Tibial nerve (tissue), 4 donors: ENCODE data around the gene PRR9. TPM values are rescaled to one million over a fixed set of nuclear protein-coding genes. Genes with fewer than 3 reads are reported as not detected.

Experiments used
- DNase-seq, 2 donors: peaks; one replicate each; pipeline ENCODE4 v3.0.0-alpha.2; 2019; ENCODE audit warnings: low spot score in 2 of 2
- H3K27ac ChIP-seq, 4 donors: fragments of 200-600 bp; sonication (generic) in 3 of 4; one replicate each; pipeline ENCODE4 v1.5.1; 2017 to 2019; ENCODE audit warnings: mild to moderate bottlenecking in 1 of 4
- H3K27me3 ChIP-seq, 2 donors: fragments of 200-600 bp; sonication (generic) in 1 of 2; one replicate each; pipeline versions ENCODE4 v1.5.1 to v1.6.0; 2017 to 2019
- H3K36me3 ChIP-seq, 3 donors: fragments of 200-600 bp; sonication (generic); one replicate each; pipeline ENCODE4 v1.5.1; 2018 to 2019
- H3K4me1 ChIP-seq, 4 donors: fragments of 200-600 bp; sonication (generic) in 3 of 4; one replicate each; pipeline ENCODE4 v1.5.1; 2017 to 2019
- H3K4me3 ChIP-seq, 4 donors: fragments of 200-600 bp; sonication (generic) in 3 of 4; one replicate each; pipeline ENCODE4 v1.5.1; 2017 to 2019; ENCODE audit warnings: mild to moderate bottlenecking in 1 of 4, moderate library complexity in 1 of 4
- H3K9me3 ChIP-seq, 4 donors: fragments of 200-600 bp; sonication (generic) in 3 of 4; one replicate each; pipeline ENCODE4 v1.5.1; 2017 to 2019
- CTCF ChIP-seq, 5 experiments: fragments of 200-600 bp in 3 of 5; fragments of 450-650 bp in 2 of 5; sonication (generic) in 3 of 5; IDR thresholded peaks; one replicate each; pipeline ENCODE4 v1.5.1; 2016 to 2019; ENCODE audit warnings: antibody characterized with exemption in 5 of 5, mild to moderate bottlenecking in 3 of 5, moderate library complexity in 2 of 5
- EP300 ChIP-seq, 2 donors: sonication (generic); formaldehyde crosslinking; IDR thresholded peaks; one replicate each; pipeline ENCODE4 v1.6.1; 2017; ENCODE audit warnings: antibody characterized with exemption in 2 of 2, mild to moderate bottlenecking in 1 of 2
- POLR2A ChIP-seq, 2 donors: fragments of 450-650 bp; IDR thresholded peaks; one replicate each; pipeline ENCODE4 v1.6.1; 2017; ENCODE audit warnings: antibody characterized with exemption in 2 of 2, mild to moderate bottlenecking in 2 of 2, moderate library complexity in 2 of 2
- WGBS, 2 donors: methylation state at CpG; one replicate each; pipeline ENCODE4 v1.1.5; 2018; 5-methylcytosine and 5-hydroxymethylcytosine counted together
- total RNA-seq, 4 donors: library from RNA; depleted of rRNA; stranded (reverse); fragments of >200 nt; gene quantifications; one replicate each; pipeline ENCODE4 v1.1.0, GENCODE V29; 2016

PRR9 gene
- total RNA-seq, 4 donors from 2014 or later, result not detected

GRCh38 chr1:153190373-153190772 lies 27.0 kb upstream of the PRR9 start:
- TF ChIP-seq EP300 (IDR thresholded peaks at IDR 0.05) (no peak), CTCF (IDR thresholded peaks at IDR 0.05) (no peak), POLR2A (IDR thresholded peaks at IDR 0.05) (no peak)
- H3K36me3 ChIP-seq, result no peaks in the 10 kb centered on the region
- no peaks in the 10 kb centered on the region for H3K4me1 ChIP-seq
- DNase-seq, result no peak
- WGBS, 2 donors, result 10 to 18% methylated on average over 3 of the region's 3 CpGs
- H3K27me3 ChIP-seq, result no peaks in the 10 kb centered on the region
- peaks cover 0 to 17% (median 0%) of the 10 kb centered on the region in 4 donors for H3K9me3 ChIP-seq
- no peak overlapping the region for H3K27ac ChIP-seq
- H3K4me3 ChIP-seq, result no peak overlapping the region

- Histone ChIP-seq H3K36me3 (no peaks in the 10 kb centered on the region), H3K27me3 (no peaks in the 10 kb centered on the region), H3K9me3 (no peaks in the 10 kb centered on the region), H3K4me3 (no peak overlapping the region), H3K4me1 (no peaks in the 10 kb centered on the region), H3K27ac (no peak overlapping the region)
- 31 to 33% methylated on average over 3 of the region's 3 CpGs for WGBS, 2 donors
- DNase-seq, result no peak
- TF ChIP-seq CTCF (IDR thresholded peaks at IDR 0.05) (no peak), EP300 (IDR thresholded peaks at IDR 0.05) (no peak), POLR2A (IDR thresholded peaks at IDR 0.05) (no peak)
Measured at GRCh38 chr1:153192697-153193096, 24.7 kb upstream of the PRR9 start.

GRCh38 chr1:153194331-153195050 lies 22.9 kb upstream of the PRR9 start:
- H3K4me1 ChIP-seq, result no peaks in the 10 kb centered on the region
- no peaks in the 10 kb centered on the region for H3K9me3 ChIP-seq
- H3K4me3 ChIP-seq, result no peak overlapping the region
- no peak for TF ChIP-seq EP300 (IDR thresholded peaks at IDR 0.05)
- no peak for TF ChIP-seq POLR2A (IDR thresholded peaks at IDR 0.05)
- TF ChIP-seq CTCF (IDR thresholded peaks at IDR 0.05), result no peak
- 61 to 64% methylated on average over 3 of the region's 3 CpGs for WGBS, 2 donors
- H3K27ac ChIP-seq, result no peak overlapping the region
- DNase-seq, result no peak
- no peaks in the 10 kb centered on the region for H3K36me3 ChIP-seq
- H3K27me3 ChIP-seq, result no peaks in the 10 kb centered on the region

- no peaks in the 10 kb centered on the region for H3K4me1 ChIP-seq
- no peak overlapping the region for H3K4me3 ChIP-seq
- no peak for TF ChIP-seq POLR2A (IDR thresholded peaks at IDR 0.05)
- TF ChIP-seq EP300 (IDR thresholded peaks at IDR 0.05), result no peak
- no peak for TF ChIP-seq CTCF (IDR thresholded peaks at IDR 0.05)
- 72 to 74% methylated on average over 4 of the region's 4 CpGs for WGBS, 2 donors
- no peaks in the 10 kb centered on the region for H3K27me3 ChIP-seq
- DNase-seq, result no peak
- H3K9me3 ChIP-seq, result no peaks in the 10 kb centered on the region
- H3K27ac ChIP-seq, result no peak overlapping the region
- H3K36me3 ChIP-seq, result no peaks in the 10 kb centered on the region
Measured at GRCh38 chr1:153195216-153195615, 22.2 kb upstream of the PRR9 start.

- DNase-seq, result no peak
- 67 to 72% methylated on average over 4 of the region's 4 CpGs for WGBS, 2 donors
- no peaks in the 10 kb centered on the region for H3K27me3 ChIP-seq
- H3K4me3 ChIP-seq, result no peak overlapping the region
- no peaks in the 10 kb centered on the region for H3K4me1 ChIP-seq
- TF ChIP-seq CTCF (IDR thresholded peaks at IDR 0.05), result no peak
- TF ChIP-seq POLR2A (IDR thresholded peaks at IDR 0.05), result no peak
- no peak for TF ChIP-seq EP300 (IDR thresholded peaks at IDR 0.05)
- no peak overlapping the region for H3K27ac ChIP-seq
- no peaks in the 10 kb centered on the region for H3K36me3 ChIP-seq
- H3K9me3 ChIP-seq, result no peaks in the 10 kb centered on the region
Measured at GRCh38 chr1:153202006-153202405, 15.4 kb upstream of the PRR9 start.
